ENCODE results near the gene FAM50A. TPM values are rescaled to one million over a fixed set of nuclear protein-coding genes. Genes with fewer than 3 reads are reported as not detected.

The FAM50A gene
- total RNA-seq, 6 donors from 2014 or later, result 59.0 to 144 (median 72.7) TPM

DNA sequence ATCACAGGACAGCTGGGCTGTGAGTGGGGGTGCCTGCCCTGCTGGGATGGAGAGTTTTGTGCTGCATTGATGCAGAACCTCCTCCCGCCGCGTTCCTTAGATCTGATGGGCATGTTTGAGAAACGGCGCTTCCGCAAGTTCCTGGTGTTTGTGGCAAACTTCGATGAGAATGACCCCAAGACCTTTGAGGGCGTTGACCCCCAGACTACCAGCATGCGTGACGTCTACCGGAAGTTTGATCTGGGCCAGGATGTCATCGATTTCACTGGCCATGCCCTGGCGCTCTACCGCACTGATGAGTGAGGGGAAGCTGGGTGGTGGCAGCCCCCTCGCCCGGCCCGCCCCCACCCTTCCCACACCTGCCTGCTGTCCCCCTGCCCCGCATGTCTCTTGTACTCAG lies 4.1 kb upstream of the FAM50A start:
- Histone ChIP-seq H3K27ac (no peak overlapping the region), H3K36me3 (peaks cover 0 to 41% (median 23%) of the 10 kb centered on the region in 4 donors), H3K27me3 (no peaks in the 10 kb centered on the region), H3K9me3 (peaks cover 0 to 4% (median 0%) of the 10 kb centered on the region in 4 donors), H3K4me3 (no peak overlapping the region), H3K4me1 (peaks cover 5 to 26% (median 6%) of the 10 kb centered on the region in 4 donors)
- 81 to 87% methylated on average over 6 to 18 of the region's 18 CpGs for WGBS, 2 donors
- TF ChIP-seq POLR2AphosphoS5 (IDR thresholded peaks at IDR 0.05), result no peak
- TF ChIP-seq, protein P1, sequence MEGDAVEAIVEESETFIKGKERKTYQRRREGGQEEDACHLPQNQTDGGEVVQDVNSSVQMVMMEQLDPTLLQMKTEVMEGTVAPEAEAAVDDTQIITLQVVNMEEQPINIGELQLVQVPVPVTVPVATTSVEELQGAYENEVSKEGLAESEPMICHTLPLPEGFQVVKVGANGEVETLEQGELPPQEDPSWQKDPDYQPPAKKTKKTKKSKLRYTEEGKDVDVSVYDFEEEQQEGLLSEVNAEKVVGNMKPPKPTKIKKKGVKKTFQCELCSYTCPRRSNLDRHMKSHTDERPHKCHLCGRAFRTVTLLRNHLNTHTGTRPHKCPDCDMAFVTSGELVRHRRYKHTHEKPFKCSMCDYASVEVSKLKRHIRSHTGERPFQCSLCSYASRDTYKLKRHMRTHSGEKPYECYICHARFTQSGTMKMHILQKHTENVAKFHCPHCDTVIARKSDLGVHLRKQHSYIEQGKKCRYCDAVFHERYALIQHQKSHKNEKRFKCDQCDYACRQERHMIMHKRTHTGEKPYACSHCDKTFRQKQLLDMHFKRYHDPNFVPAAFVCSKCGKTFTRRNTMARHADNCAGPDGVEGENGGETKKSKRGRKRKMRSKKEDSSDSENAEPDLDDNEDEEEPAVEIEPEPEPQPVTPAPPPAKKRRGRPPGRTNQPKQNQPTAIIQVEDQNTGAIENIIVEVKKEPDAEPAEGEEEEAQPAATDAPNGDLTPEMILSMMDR (IDR thresholded peaks at IDR 0.05), result no peak
- no peak for TF ChIP-seq POLR2A (IDR thresholded peaks at IDR 0.05)
- TF ChIP-seq EP300 (IDR thresholded peaks at IDR 0.05), result no peak
- ATAC-seq (ENCODE audit: low FRiP score in 2 of 2), result no peak
- no peak for DNase-seq

DNA sequence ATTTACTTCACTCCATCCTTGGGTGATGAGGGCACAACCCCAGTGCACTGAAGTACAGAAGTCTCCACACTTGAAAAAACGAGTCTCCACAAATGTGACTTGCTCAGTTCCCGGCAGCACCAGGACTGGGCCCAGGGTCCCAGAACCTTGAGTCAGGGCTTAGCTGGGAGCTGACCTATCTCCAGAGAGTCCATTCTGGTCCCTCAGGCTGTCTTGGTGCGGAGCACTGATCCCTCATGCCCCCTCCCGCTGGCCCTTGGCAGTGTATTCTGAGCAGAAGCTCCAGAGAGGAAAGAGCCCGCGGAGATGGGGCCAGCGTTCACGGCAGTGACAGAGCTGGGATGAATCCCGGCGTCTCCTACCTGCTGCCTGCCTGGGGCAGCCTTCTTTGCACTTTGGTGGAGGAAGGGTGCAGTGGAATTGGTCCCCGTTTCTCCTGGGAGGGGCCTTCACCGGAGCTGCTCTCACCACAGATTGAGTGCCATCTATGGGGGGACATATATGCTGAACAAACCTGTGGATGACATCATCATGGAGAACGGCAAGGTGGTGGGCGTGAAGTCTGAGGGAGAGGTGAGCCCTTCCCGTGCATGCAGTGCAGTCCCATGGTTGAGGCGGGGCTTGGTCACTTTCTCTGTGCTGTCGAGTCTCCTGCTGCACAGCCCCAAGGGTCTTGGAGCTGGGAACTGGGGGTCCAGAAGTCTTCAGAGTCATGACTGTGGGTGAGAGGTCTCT lies 3.2 kb upstream of the FAM50A start:
- no peak for TF ChIP-seq POLR2A (IDR thresholded peaks at IDR 0.05)
- TF ChIP-seq POLR2AphosphoS5 (IDR thresholded peaks at IDR 0.05), result no peak
- no peak for TF ChIP-seq EP300 (IDR thresholded peaks at IDR 0.05)
- TF ChIP-seq, protein P1 (IDR thresholded peaks at IDR 0.05), result no peak
- Histone ChIP-seq H3K9me3 (peaks cover 0 to 4% (median 0%) of the 10 kb centered on the region in 4 donors), H3K27ac (no peak overlapping the region), H3K36me3 (peaks cover 0 to 35% (median 19%) of the 10 kb centered on the region in 4 donors), H3K4me3 (no peak overlapping the region), H3K27me3 (no peaks in the 10 kb centered on the region), H3K4me1 (peaks cover 9 to 36% (median 10%) of the 10 kb centered on the region in 4 donors)
- DNase-seq, result no peak
- ATAC-seq (ENCODE audit: low FRiP score in 2 of 2), result no peak
- 87 to 93% methylated on average over 8 to 17 of the region's 17 CpGs for WGBS, 2 donors

DNA sequence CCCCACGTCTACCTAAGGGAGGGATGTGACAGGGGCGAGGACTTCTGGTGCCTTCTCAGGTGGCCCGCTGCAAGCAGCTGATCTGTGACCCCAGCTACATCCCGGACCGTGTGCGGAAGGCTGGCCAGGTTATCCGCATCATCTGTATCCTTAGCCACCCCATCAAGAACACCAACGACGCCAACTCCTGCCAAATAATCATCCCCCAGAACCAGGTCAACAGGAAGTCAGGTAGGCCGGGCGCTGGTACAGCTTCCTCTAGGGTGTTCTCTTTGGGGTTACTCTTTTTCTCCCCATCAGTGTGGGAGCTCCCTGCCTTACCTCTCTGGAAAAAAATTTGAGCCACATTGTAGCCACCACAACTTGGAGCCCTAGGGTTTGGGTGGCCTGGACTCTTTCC lies 2.4 kb upstream of the FAM50A start:
- Histone ChIP-seq H3K4me1 (peaks cover 6 to 39% (median 10%) of the 10 kb centered on the region in 4 donors), H3K9me3 (no peaks in the 10 kb centered on the region), H3K36me3 (peaks cover 0 to 39% (median 19%) of the 10 kb centered on the region in 4 donors), H3K4me3 (no peak overlapping the region), H3K27me3 (no peaks in the 10 kb centered on the region), H3K27ac (no peak overlapping the region)
- 90 to 92% methylated on average over 5 to 11 of the region's 11 CpGs for WGBS, 2 donors
- TF ChIP-seq POLR2AphosphoS5 (IDR thresholded peaks at IDR 0.05), result no peak
- TF ChIP-seq EP300 (IDR thresholded peaks at IDR 0.05), result no peak
- TF ChIP-seq, protein P1 (IDR thresholded peaks at IDR 0.05), result no peak
- TF ChIP-seq POLR2A (IDR thresholded peaks at IDR 0.05), result no peak
- DNase-seq (no peak), ATAC-seq (ENCODE audit: low FRiP score in 2 of 2) (no peak)

DNA sequence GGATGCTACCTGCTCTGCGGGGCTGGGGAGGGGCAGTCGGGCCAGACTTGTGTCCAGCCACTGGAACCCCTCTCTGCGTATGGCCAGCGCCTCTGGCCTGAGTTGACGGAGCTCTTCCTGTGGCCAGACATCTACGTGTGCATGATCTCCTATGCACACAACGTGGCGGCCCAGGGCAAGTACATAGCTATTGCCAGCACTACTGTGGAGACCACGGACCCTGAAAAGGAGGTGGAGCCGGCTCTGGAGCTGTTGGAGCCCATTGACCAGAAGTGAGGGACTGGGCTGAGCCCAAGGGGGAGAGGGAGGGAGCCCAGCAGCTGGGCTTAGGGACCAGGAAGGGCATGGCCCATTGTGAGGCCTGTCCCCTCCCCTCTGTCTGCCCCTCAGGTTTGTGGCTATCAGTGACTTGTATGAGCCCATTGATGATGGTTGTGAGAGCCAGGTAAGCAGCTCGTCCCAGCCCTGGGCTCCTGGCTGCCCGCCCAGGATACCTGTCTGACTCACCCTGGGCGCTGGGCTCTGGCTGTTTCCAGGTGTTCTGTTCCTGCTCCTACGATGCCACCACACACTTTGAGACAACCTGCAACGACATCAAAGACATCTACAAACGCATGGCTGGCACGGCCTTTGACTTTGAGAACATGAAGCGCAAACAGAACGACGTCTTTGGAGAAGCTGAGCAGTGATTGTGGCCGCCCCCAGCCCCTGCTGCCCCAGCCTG lies 1.8 kb upstream of the FAM50A start:
- DNase-seq (no peak), ATAC-seq (ENCODE audit: low FRiP score in 2 of 2) (no peak)
- no peak overlapping the region for H3K27ac ChIP-seq
- H3K4me1 ChIP-seq, result peaks cover 6 to 39% (median 10%) of the 10 kb centered on the region in 4 donors
- H3K36me3 ChIP-seq, result peaks cover 0 to 43% (median 19%) of the 10 kb centered on the region in 4 donors
- TF ChIP-seq, protein P1 (IDR thresholded peaks at IDR 0.05), result no peak
- TF ChIP-seq POLR2AphosphoS5 (IDR thresholded peaks at IDR 0.05) (no peak), EP300 (IDR thresholded peaks at IDR 0.05) (no peak), POLR2A (IDR thresholded peaks at IDR 0.05) (no peak)
- H3K9me3 ChIP-seq, result no peaks in the 10 kb centered on the region
- 85 to 100% methylated on average over 1 to 21 of the region's 21 CpGs for WGBS, 2 donors
- no peak overlapping the region for H3K4me3 ChIP-seq
- H3K27me3 ChIP-seq, result no peaks in the 10 kb centered on the region

Data from upper lobe of left lung (tissue), 6 donors.